ENCODE data around the gene RAB40B. TPM values are rescaled to one million over a fixed set of nuclear protein-coding genes. Genes with fewer than 3 reads are reported as not detected.

Gene RAB40B
- total RNA-seq, 2 experiments from 2014 or later = 1.6 to 2.0 TPM

DNA sequence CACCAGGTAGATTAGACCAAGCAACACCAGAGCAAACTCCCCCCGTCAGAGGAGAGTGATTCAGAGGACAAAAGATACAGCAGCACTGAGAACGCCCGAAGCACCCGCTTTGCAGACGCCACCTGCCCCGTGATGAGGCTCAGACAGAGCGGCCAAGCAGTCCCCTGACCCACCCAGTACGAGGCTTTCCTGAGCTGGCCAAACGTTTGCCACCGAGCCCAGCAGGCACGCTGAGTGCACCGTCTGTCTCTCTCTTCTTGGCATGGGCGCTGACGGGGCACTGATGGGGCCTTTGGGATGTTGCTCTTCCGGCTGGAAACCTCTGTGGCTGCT, 30.9 kb downstream of the RAB40B start:
- Histone ChIP-seq H3K27me3 (ENCODE audit: control insufficient read depth in 1 of 2, insufficient read depth in 2 of 2, low read length in 2 of 2) (no peaks in the 10 kb centered on the region), H3K4me1 (ENCODE audit: insufficient read depth, low read length) (peaks cover 5% of the 10 kb centered on the region), H3K36me3 (ENCODE audit: insufficient read depth, low read length) (no peaks in the 10 kb centered on the region), H3K27ac (ENCODE audit: low read depth in 1 of 2, low read length in 2 of 2) (no peak overlapping the region), H3K9me3 (ENCODE audit: control insufficient read depth in 1 of 2, insufficient read depth in 1 of 2, low read length in 2 of 2) (no peaks in the 10 kb centered on the region), H3K4me3 (ENCODE audit: low read length) (no peak overlapping the region)
- TF ChIP-seq CTCF (IDR thresholded peaks at IDR 0.05) = no peak
- H3K4me1 Mint-ChIP-seq (ENCODE audit: low read depth) = peaks cover 12% of the 10 kb centered on the region
- intact Hi-C loops (cut with DNase I, micrococcal nuclease) = no loop called here
- no peak overlapping the region for H3K27ac Mint-ChIP-seq
- no peak overlapping the region for H3K4me3 Mint-ChIP-seq
- no peaks in the 10 kb centered on the region for H3K27me3 Mint-ChIP-seq
- no peaks in the 10 kb centered on the region for H3K36me3 Mint-ChIP-seq (ENCODE audit: low read depth)
- DNase-seq (no peak), ATAC-seq (ENCODE audit: poor library complexity) (no peak)
- POLR2A ChIA-PET = no interaction called here
- H3K9me3 Mint-ChIP-seq = no peaks in the 10 kb centered on the region
- CTCF ChIA-PET = no interaction called here

- ChIA-PET CTCF (no interaction called here), POLR2A (no interaction called here)
- Histone ChIP-seq H3K27ac (ENCODE audit: low read depth in 1 of 2, low read length in 2 of 2) (no peak overlapping the region), H3K36me3 (ENCODE audit: insufficient read depth, low read length) (no peaks in the 10 kb centered on the region), H3K27me3 (ENCODE audit: control insufficient read depth in 1 of 2, insufficient read depth in 2 of 2, low read length in 2 of 2) (no peaks in the 10 kb centered on the region), H3K9me3 (ENCODE audit: control insufficient read depth in 1 of 2, insufficient read depth in 1 of 2, low read length in 2 of 2) (no peaks in the 10 kb centered on the region), H3K4me1 (ENCODE audit: insufficient read depth, low read length) (peaks cover 5% of the 10 kb centered on the region), H3K4me3 (ENCODE audit: low read length) (no peak overlapping the region)
- Mint-ChIP-seq H3K27me3 (no peaks in the 10 kb centered on the region), H3K9me3 (no peaks in the 10 kb centered on the region), H3K36me3 (ENCODE audit: low read depth) (no peaks in the 10 kb centered on the region), H3K27ac (no peak overlapping the region), H3K4me1 (ENCODE audit: low read depth) (peaks cover 12% of the 10 kb centered on the region), H3K4me3 (no peak overlapping the region)
- no peak for ATAC-seq (ENCODE audit: poor library complexity)
- intact Hi-C loops (cut with DNase I, micrococcal nuclease) = no loop called here
- TF ChIP-seq CTCF (IDR thresholded peaks at IDR 0.05) = no peak
- no peak for DNase-seq
These were observed 31.4 kb downstream of the RAB40B start for GRCh38 chr17:82666931-82667667.

DNA sequence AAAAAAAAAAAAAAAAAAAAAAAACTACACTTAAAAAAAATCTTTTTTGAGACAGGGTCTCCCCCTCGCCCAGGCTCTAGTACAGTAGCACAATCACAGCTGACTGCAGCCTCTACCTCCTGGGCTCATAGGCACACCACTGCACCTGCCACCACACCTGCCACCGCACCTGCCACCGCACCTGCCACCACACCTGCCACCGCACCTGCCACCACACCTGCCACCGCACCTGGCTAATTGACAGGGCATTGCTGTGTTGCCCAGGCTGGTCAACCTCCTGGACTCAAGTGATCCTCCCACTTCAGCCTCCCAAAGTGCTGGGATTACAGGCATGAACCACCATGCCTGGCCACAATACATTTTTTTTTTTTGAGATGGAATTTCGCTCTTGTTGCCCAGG, 32.6 kb downstream of the RAB40B start:
- no peak for DNase-seq
- H3K27ac ChIP-seq (ENCODE audit: low read depth in 1 of 2, low read length in 2 of 2) = no peak overlapping the region
- Mint-ChIP-seq H3K36me3 (ENCODE audit: low read depth) (no peaks in the 10 kb centered on the region), H3K9me3 (no peaks in the 10 kb centered on the region), H3K4me1 (ENCODE audit: low read depth) (peaks cover 7% of the 10 kb centered on the region), H3K27me3 (no peaks in the 10 kb centered on the region), H3K4me3 (no peak overlapping the region), H3K27ac (no peak overlapping the region)
- no peaks in the 10 kb centered on the region for H3K27me3 ChIP-seq (ENCODE audit: control insufficient read depth in 1 of 2, insufficient read depth in 2 of 2, low read length in 2 of 2)
- intact Hi-C loops (cut with DNase I, micrococcal nuclease) = no loop called here
- H3K36me3 ChIP-seq (ENCODE audit: insufficient read depth, low read length) = no peaks in the 10 kb centered on the region
- ATAC-seq (ENCODE audit: poor library complexity) = no peak
- TF ChIP-seq CTCF (IDR thresholded peaks at IDR 0.05) = no peak
- ChIA-PET POLR2A (no interaction called here), CTCF (interaction anchor here (0.6 kb wide), 1 partner anchor 96 kb away, joined by 3 read pairs; no protein-coding TSS in a partner anchor)
- H3K9me3 ChIP-seq (ENCODE audit: control insufficient read depth in 1 of 2, insufficient read depth in 1 of 2, low read length in 2 of 2) = no peaks in the 10 kb centered on the region
- H3K4me1 ChIP-seq (ENCODE audit: insufficient read depth, low read length) = peaks cover 5% of the 10 kb centered on the region
- no peak overlapping the region for H3K4me3 ChIP-seq (ENCODE audit: low read length)
